ENCODE data around the gene RBM10. TPM values are rescaled to one million over a fixed set of nuclear protein-coding genes. Genes with fewer than 3 reads are reported as not detected.

RBM10 gene
- total and polyA plus RNA-seq, 9 of the 15 experiments (the other 6 are each of a cell fraction or from before 2014, with no cell fraction given), result 1.1 to 61.7 (median 31.5) TPM

DNA sequence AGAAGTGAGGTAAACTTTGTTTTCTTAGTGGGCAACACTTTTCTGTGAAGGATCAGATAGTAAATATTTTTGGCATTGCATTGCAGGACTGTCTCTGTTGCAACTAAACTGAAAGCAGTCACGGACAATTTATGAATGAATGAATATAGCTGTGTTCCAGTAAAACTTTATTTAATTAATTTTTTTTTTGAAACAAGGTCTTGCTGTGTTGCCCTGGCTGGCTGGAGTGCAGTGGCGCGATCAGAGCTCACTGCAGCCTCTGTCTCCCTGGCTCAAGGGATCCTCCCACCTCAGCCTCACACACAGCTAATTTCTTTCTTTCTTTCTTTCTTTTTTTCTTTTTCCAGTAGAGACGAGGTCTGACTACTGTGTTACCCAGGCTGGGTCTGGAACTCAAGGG, 15.8 kb downstream of the RBM10 start (continued):
- TF ChIP-seq ADNP (tag; IDR thresholded peaks at IDR 0.05) (no peak), PURB (CRISPR knock-in tag; IDR thresholded peaks at IDR 0.05; ENCODE audit: low read depth) (no peak), PHTF2 (CRISPR knock-in tag; IDR thresholded peaks at IDR 0.05) (no peak), ZNF3 (CRISPR knock-in tag; IDR thresholded peaks at IDR 0.05) (no peak), MXI1 (IDR thresholded peaks at IDR 0.05; ENCODE audit: low read depth, low read length) (no peak)
- TF ChIP-seq, protein P1, sequence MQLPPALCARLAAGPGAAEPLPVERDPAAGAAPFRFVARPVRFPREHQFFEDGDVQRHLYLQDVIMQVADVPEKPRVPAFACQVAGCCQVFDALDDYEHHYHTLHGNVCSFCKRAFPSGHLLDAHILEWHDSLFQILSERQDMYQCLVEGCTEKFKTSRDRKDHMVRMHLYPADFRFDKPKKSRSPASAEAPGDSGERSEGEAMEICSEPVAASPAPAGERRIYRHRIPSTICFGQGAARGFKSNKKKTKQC (CRISPR knock-in tag; IDR thresholded peaks at IDR 0.05), result no peak
- TF ChIP-seq, protein P2, sequence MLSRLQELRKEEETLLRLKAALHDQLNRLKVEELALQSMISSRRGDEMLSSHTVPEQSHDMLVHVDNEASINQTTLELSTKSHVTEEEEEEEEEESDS (CRISPR knock-in tag; IDR thresholded peaks at IDR 0.05), result no peak

DNA sequence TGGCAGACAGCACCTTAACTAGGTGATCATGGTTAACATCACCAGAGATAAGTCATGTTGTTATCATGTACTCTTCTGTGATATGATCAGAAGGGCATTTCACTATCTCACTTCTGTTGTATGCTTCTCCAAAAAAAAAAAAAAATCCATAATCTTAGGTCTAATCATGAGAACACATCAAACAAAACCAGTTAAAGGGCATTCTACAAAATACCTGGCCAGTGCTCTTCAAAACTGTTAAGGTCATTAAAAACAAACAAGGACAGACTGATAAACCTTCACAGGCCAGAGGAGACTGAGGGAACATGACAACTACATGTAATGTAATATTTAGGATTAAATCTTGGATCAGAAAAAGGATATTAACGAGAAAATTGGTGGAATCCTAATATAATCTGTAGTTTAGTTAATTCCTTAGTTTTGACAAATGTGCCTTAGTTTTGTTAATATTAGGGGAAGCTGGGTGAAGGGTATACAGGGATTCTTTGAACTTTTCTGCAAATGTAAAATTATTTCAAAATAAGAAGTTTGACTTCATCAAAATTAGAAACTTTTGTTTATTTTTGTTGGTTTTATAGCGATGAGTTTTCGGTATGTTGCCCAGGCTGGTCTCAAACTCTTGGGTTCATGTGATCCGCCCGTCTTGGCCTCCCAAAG, 18.0 kb downstream of the RBM10 start:
- H3K4me1 ChIP-seq (replicated peaks in 1 of 2; ENCODE audit: control insufficient read depth in 2 of 2, insufficient read depth in 2 of 2, low read length in 2 of 2), result no peaks in the 10 kb centered on the region; a peak in 2 of 5 replicates
- H3K27me3 ChIP-seq (ENCODE audit: control insufficient read depth in 2 of 2, insufficient read depth in 2 of 2, low read length in 2 of 2), result no peaks in the 10 kb centered on the region
- H3K27ac ChIP-seq (ENCODE audit: extremely low read depth, low read depth, low read length), result no peak overlapping the region
- POLR2A ChIA-PET, result interaction anchor here (0.7 kb wide), 1 partner anchor 11 kb away, joined by 3 read pairs; no protein-coding TSS in a partner anchor
- no peak for DNase-seq (ENCODE audit: extremely low read depth in 1 of 4, low spot score in 3 of 4)
- no peak for ATAC-seq
- no peaks in the 10 kb centered on the region for H4K20me1 ChIP-seq (replicated peaks; ENCODE audit: control insufficient read depth, insufficient read depth, low read length)
- no peak overlapping the region for H3K4me2 ChIP-seq (ENCODE audit: insufficient read depth, low read length)
- 94% methylated on average over 4 of the region's 5 CpGs for WGBS (ENCODE audit: insufficient coverage, low coverage, missing lambda C conversion rate)
- intact Hi-C loops (cut with micrococcal nuclease) (no loop called here), in situ Hi-C loops (cut with MboI) (no loop called here)
- H3K9me3 ChIP-seq (replicated peaks; ENCODE audit: control insufficient read depth, insufficient read depth, low read depth, low read length), result no peaks in the 10 kb centered on the region
- H3K79me2 ChIP-seq (ENCODE audit: control insufficient read depth, insufficient read depth, low read length), result peaks cover 43% of the 10 kb centered on the region
- BruUV-seq (replicated peaks), result no TSS peak
- CTCF ChIA-PET (ENCODE audit: low intra/inter-chr PET ratio), result no interaction called here
- H2AFZ ChIP-seq (ENCODE audit: low read depth, low read length), result no peak overlapping the region
- no peak overlapping the region for H3K4me3 ChIP-seq
- FAIRE-seq, result no peak
- no peaks in the 10 kb centered on the region for H3K9me1 ChIP-seq (ENCODE audit: control insufficient read depth, insufficient read depth, low read length)
- H3K9ac ChIP-seq (ENCODE audit: insufficient read depth in 1 of 2, low read depth in 2 of 2, low read length in 2 of 2), result no peak overlapping the region
- H3K36me3 ChIP-seq (ENCODE audit: control insufficient read depth, insufficient read depth, low read length), result peaks cover 21% of the 10 kb centered on the region; the same call in 1 of the 3 replicates
- TF ChIP-seq TCF7L2 (IDR thresholded peaks at IDR 0.05; ENCODE audit: low read depth, low read length) (no peak), CSDE1 (IDR thresholded peaks at IDR 0.05) (no peak), PTTG1 (tag; IDR thresholded peaks at IDR 0.05; ENCODE audit: low read depth) (no peak), ZNF75A (CRISPR knock-in tag; IDR thresholded peaks at IDR 0.05) (no peak), HDAC3 (IDR thresholded peaks at IDR 0.05; ENCODE audit: borderline replicate concordance, partially characterized antibody) (no peak), ZBTB1 (CRISPR knock-in tag; IDR thresholded peaks at IDR 0.05; ENCODE audit: borderline replicate concordance, low read depth) (no peak), PML (IDR thresholded peaks at IDR 0.05; ENCODE audit: low read length) (no peak), ZNF263 (CRISPR knock-in tag; IDR thresholded peaks at IDR 0.05; ENCODE audit: borderline replicate concordance) (no peak), KLF6 (CRISPR knock-in tag; IDR thresholded peaks at IDR 0.05; ENCODE audit: borderline replicate concordance) (no peak), HMG20A (CRISPR knock-in tag; conservative IDR thresholded peaks at IDR 0.05) (no peak), CTCF (IDR thresholded peaks at IDR 0.05 in 2 of 3, conservative IDR thresholded peaks at IDR 0.05 in 1 of 3; ENCODE audit: insufficient read depth in 2 of 3, low read depth in 1 of 3, low read length in 3 of 3) (no peak), ZC3H8 (IDR thresholded peaks at IDR 0.05) (no peak), JUND (IDR thresholded peaks at IDR 0.05; ENCODE audit: borderline replicate concordance, low read depth, low read length) (no peak), JUND (tag; IDR thresholded peaks at IDR 0.05; ENCODE audit: borderline replicate concordance, low read depth, low read length) (no peak), OTX1 (CRISPR knock-in tag; IDR thresholded peaks at IDR 0.05) (no peak)
